K562 treated with DMSO at 1 percent for 12 hours (cell line): ENCODE measurements around the gene ZNF225. TPM values are rescaled to one million over a fixed set of nuclear protein-coding genes. Genes with fewer than 3 reads are reported as not detected.

Experiments
- total RNA-seq: library from RNA; unstranded; fragments of 300-600 nt; gene quantifications from 2 replicates; pipeline ENCODE4 v1.2.3, GENCODE V29; 2022; ENCODE audit not compliant: insufficient read depth

ZNF225 gene
- 0.86 and 1.3 TPM in 2 replicates for total RNA-seq

GRCh38 chr19:44113138-44113783 is at the start of gene ZNF225:
Gene ZNF225 (plus strand): TSS chr19:44113399. CDS start chr19:44115828, 2,429 bp downstream.

GRCh38 chr19:44071824-44072542 is 41.2 kb upstream of the ZNF225 start, which contains the start of gene ZNF284:
Gene ZNF284 (plus strand): TSS chr19:44072159. CDS start chr19:44076390, 4,231 bp downstream.

GRCh38 chr19:44093931-44094765 is 19.1 kb upstream of the ZNF225 start, which contains the start of gene ZNF224:
Gene ZNF224 (plus strand): TSS chr19:44094361. CDS start chr19:44097874, 3,513 bp downstream.

GRCh38 chr19:44141191-44142058 is 28.2 kb downstream of the ZNF225 start, which contains the start of gene ZNF234:
Gene ZNF234 (plus strand): TSS chr19:44141554. CDS start chr19:44144633, 3,079 bp downstream.

GRCh38 chr19:44164673-44165512 is 51.7 kb downstream of the ZNF225 start, which contains the start of gene ZNF226:
Gene ZNF226 (plus strand): TSS chr19:44165100. CDS start chr19:44170081, 4,981 bp downstream.

Other genes starting within 250 kb of the ZNF225 start
- gene ZNF404, start 229.4 kb upstream of the ZNF225 start, total RNA-seq: 1.1 and 1.2 TPM in 2 replicates
- gene ZNF45, start 178.1 kb upstream of the ZNF225 start, total RNA-seq: 1.6 and 7.4 TPM in 2 replicates
- gene ZNF221, start 162.2 kb upstream of the ZNF225 start, total RNA-seq: 0.60 TPM in 1 of 2 replicates, not detected in the other
- gene ZNF155, start 129.2 kb upstream of the ZNF225 start, total RNA-seq: not detected in 2 replicates
- gene ZNF230, start 110.4 kb upstream of the ZNF225 start, total RNA-seq: 0.56 and 2.2 TPM in 2 replicates
- 2.0 and 4.9 TPM in 2 replicates for gene ZNF222, start 88.0 kb upstream of the ZNF225 start, total RNA-seq
- gene ZNF223, start 61.4 kb upstream of the ZNF225 start, total RNA-seq: 1.2 and 2.3 TPM in 2 replicates
- gene ZNF284, start 41.2 kb upstream of the ZNF225 start, total RNA-seq: 0.31 TPM in 1 of 2 replicates, not detected in the other
- gene ZNF224, start 19.0 kb upstream of the ZNF225 start, total RNA-seq: 5.7 and 7.4 TPM in 2 replicates
- 0.16 and 1.4 TPM in 2 replicates for gene ZNF234, start 28.2 kb downstream of the ZNF225 start, total RNA-seq
- 8.9 and 15.3 TPM in 2 replicates for gene ZNF226, start 51.7 kb downstream of the ZNF225 start, total RNA-seq
- 2.8 and 13.8 TPM in 2 replicates for gene ZNF227, start 99.1 kb downstream of the ZNF225 start, total RNA-seq
- 0.53 TPM in 1 of 2 replicates, not detected in the other for gene ZNF233, start 146.5 kb downstream of the ZNF225 start, total RNA-seq
- 0.49 and 0.59 TPM in 2 replicates for gene ZNF235, start 191.6 kb downstream of the ZNF225 start, total RNA-seq
- gene ZNF112, start 243.3 kb downstream of the ZNF225 start, total RNA-seq: 0.37 TPM in 1 of 2 replicates, not detected in the other